Body of pancreas (tissue), 4 donors: ENCODE data around the gene FOXO6. TPM values are rescaled to one million over a fixed set of nuclear protein-coding genes. Genes with fewer than 3 reads are reported as not detected.

Experiments used
- ATAC-seq: fragments of 150-250 bp; one replicate; pipeline ENCODE4 v1.9.1; 2016
- DNase-seq, 4 donors: peaks; one replicate each; pipeline ENCODE4 v3.0.0-alpha.2; 2019
- H3K27ac ChIP-seq, 4 donors: fragments of 200-600 bp; sonication (generic); 1 replicate in 3 of 4; 2 replicates in 1 of 4; pipeline versions ENCODE4 v1.5.1 to v1.6.1; 2016 to 2019; ENCODE audit warnings: mild to moderate bottlenecking in 1 of 4, mixed read lengths in 1 of 4, moderate library complexity in 1 of 4
- H3K27me3 ChIP-seq, 2 donors: fragments of 200-600 bp; sonication (generic); one replicate each; pipeline ENCODE4 v1.6.0; 2016; ENCODE audit warnings: mild to moderate bottlenecking in 1 of 2
- H3K36me3 ChIP-seq, 2 donors: fragments of 200-600 bp; sonication (generic); replicated peaks in 1 of 2; 2 replicates each; pipeline ENCODE4 v1.5.1; 2016; ENCODE audit warnings: low read depth in 2 of 2; ENCODE audit not compliant: insufficient read depth in 1 of 2
- H3K4me1 ChIP-seq: fragments of 200-600 bp; sonication (generic); one replicate; pipeline ENCODE4 v1.6.0; 2016
- H3K4me3 ChIP-seq, 2 donors: fragments of 200-600 bp; sonication (generic); 1 replicate in 1 of 2; 2 replicates in 1 of 2; pipeline ENCODE4 v1.5.1; 2016 to 2019
- H3K9me3 ChIP-seq, 3 donors: fragments of 200-600 bp; sonication (generic); 1 replicate in 2 of 3; 2 replicates in 1 of 3; pipeline ENCODE4 v1.5.1; 2016
- POLR2A ChIP-seq, 3 donors: fragments of 450-650 bp; IDR thresholded peaks; one replicate each; pipeline ENCODE4 v1.6.1; 2016; ENCODE audit warnings: antibody characterized with exemption in 3 of 3, mild to moderate bottlenecking in 2 of 3
- WGBS, 2 donors: methylation state at CpG; one replicate each; pipeline ENCODE4 v1.1.5; 2017; 5-methylcytosine and 5-hydroxymethylcytosine counted together
- intact Hi-C: fragments of 100-400 bp; cut with DNase I; formaldehyde crosslinking; loops from one replicate; pipeline ENCODE4 v1.15.1; 2023
- total RNA-seq, 2 donors: library from RNA; depleted of rRNA; stranded (reverse); fragments of >200 nt; gene quantifications; one replicate each; pipeline ENCODE4 v1.1.0, GENCODE V29; 2016
- TF ChIP-seq, protein P1 (sequence below), 7 experiments: fragments of 450-650 bp in 4 of 7; fragments of 200-600 bp in 3 of 7; sonication (generic) in 3 of 7; IDR thresholded peaks; one replicate each; pipeline ENCODE4 v1.5.1; 2016 to 2019; ENCODE audit warnings: antibody characterized with exemption in 7 of 7

Gene FOXO6
- total RNA-seq, 2 donors from 2014 or later, result 1.0 to 2.3 TPM

DNA sequence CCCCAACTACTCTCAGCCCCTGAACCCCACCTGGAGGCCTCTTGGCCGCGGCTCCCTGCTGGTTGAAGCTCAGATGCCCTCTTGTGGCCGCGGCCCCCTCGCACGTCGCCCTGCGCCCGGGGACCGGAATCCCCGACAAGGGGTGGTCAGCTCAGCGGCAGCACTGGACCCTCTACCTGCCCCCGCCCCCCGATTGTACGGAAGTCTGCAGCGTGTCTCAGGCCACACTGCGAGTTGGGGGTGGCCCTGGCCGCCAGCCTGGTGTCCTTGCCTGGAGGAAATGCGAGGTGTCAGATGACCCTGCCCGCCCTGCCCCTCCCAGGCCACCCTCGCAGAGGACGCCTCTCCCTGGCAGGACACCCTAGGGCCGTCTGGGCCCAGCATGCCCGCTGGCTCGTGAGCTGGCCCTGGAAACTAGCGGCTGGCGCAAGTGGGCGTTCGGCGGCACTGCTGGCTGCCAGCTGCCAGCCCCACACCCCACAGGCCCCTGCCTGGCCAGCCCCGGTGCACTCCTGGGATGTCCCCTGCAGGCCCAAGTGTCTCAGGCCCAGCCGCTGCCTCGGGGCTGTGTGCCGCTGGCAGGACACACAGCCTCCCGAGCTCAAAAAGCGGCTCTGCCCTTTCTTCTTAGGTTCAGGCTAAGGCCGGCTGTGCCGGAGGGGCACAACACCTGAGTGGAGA, 62.4 kb downstream of the FOXO6 start:
- Histone ChIP-seq H3K9me3 (no peaks in the 10 kb centered on the region), H3K27me3 (no peaks in the 10 kb centered on the region), H3K4me3 (no peak overlapping the region), H3K27ac (no peak overlapping the region), H3K36me3 (no peaks in the 10 kb centered on the region), H3K4me1 (peaks cover 16% of the 10 kb centered on the region)
- TF ChIP-seq POLR2A (IDR thresholded peaks at IDR 0.05), result no peak
- TF ChIP-seq, protein P1, sequence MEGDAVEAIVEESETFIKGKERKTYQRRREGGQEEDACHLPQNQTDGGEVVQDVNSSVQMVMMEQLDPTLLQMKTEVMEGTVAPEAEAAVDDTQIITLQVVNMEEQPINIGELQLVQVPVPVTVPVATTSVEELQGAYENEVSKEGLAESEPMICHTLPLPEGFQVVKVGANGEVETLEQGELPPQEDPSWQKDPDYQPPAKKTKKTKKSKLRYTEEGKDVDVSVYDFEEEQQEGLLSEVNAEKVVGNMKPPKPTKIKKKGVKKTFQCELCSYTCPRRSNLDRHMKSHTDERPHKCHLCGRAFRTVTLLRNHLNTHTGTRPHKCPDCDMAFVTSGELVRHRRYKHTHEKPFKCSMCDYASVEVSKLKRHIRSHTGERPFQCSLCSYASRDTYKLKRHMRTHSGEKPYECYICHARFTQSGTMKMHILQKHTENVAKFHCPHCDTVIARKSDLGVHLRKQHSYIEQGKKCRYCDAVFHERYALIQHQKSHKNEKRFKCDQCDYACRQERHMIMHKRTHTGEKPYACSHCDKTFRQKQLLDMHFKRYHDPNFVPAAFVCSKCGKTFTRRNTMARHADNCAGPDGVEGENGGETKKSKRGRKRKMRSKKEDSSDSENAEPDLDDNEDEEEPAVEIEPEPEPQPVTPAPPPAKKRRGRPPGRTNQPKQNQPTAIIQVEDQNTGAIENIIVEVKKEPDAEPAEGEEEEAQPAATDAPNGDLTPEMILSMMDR (IDR thresholded peaks at IDR 0.05), result peak in 4 of 7 experiments; percentile 25 to 48 (median 32)
- peak in 3 of 4 donors; percentile 29 to 51 (median 40) for DNase-seq
- no peak for ATAC-seq
- 58 to 100% methylated on average over 2 to 35 of the region's 38 CpGs for WGBS, 2 donors
- intact Hi-C loops, result no loop called here

DNA sequence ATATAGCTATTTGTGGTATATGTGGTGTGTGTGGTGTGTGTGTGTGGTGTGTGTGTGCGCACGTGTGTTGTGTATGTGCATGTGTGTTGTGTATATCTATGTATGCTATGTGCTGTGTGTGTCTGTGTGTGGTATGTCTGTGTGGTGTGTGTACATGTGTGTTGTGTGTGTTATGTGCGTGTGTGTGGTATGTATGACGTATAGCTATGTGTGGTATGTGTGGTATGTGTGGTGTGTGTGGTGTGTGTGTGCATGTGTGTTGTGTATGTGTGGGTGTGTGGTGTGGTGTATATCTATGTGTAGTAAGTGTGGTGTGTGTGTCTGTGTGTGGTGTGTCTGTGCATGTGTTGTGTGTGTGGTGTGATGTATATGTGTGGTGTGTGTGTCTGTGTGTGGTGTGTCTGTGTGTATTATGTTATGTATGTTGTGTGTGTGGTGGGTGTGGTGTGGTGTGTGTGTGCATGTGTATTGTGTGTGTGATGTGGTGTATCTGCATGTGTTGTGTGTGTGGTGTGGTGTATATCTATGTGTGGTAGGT, 63.4 kb downstream of the FOXO6 start:
- Histone ChIP-seq H3K9me3 (no peaks in the 10 kb centered on the region), H3K36me3 (no peaks in the 10 kb centered on the region), H3K4me3 (no peak overlapping the region), H3K27me3 (no peaks in the 10 kb centered on the region), H3K4me1 (peaks cover 9% of the 10 kb centered on the region), H3K27ac (no peak overlapping the region)
- ATAC-seq, result no peak
- intact Hi-C loops, result no loop called here
- TF ChIP-seq, protein P1 (IDR thresholded peaks at IDR 0.05), result no peak
- TF ChIP-seq POLR2A (IDR thresholded peaks at IDR 0.05), result no peak
- WGBS, 2 donors, result 78 to 86% methylated on average over 4 of the region's 4 CpGs
- no peak for DNase-seq

DNA sequence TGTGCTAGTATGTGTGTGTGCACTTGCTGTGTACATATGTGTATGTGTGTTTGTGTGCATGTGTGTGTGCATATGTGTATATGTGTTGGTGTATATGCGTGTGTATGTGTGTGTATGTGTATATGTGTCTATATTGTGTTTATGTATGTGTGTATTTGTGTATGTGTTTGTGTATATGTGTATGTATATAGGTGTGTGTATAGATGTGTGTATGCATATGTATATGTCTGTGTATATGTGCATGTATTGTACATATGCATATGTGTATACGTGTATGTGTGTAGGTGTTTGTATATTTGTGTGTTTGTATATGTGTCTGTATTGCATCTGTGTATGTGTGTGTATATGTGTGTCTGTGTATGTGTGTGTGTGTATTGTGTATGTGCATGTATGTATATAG, 64.1 kb downstream of the FOXO6 start:
- Histone ChIP-seq H3K4me1 (peaks cover 9% of the 10 kb centered on the region), H3K36me3 (no peaks in the 10 kb centered on the region), H3K27ac (no peak overlapping the region), H3K4me3 (no peak overlapping the region), H3K9me3 (no peaks in the 10 kb centered on the region), H3K27me3 (no peaks in the 10 kb centered on the region)
- DNase-seq, result no peak
- intact Hi-C loops, result no loop called here
- ATAC-seq, result no peak
- TF ChIP-seq POLR2A (IDR thresholded peaks at IDR 0.05), result no peak
- TF ChIP-seq, protein P1 (IDR thresholded peaks at IDR 0.05), result peak in 1 of 7 experiments; percentile 11
- WGBS, 2 donors, result 88 to 93% methylated on average over 2 of the region's 2 CpGs

DNA sequence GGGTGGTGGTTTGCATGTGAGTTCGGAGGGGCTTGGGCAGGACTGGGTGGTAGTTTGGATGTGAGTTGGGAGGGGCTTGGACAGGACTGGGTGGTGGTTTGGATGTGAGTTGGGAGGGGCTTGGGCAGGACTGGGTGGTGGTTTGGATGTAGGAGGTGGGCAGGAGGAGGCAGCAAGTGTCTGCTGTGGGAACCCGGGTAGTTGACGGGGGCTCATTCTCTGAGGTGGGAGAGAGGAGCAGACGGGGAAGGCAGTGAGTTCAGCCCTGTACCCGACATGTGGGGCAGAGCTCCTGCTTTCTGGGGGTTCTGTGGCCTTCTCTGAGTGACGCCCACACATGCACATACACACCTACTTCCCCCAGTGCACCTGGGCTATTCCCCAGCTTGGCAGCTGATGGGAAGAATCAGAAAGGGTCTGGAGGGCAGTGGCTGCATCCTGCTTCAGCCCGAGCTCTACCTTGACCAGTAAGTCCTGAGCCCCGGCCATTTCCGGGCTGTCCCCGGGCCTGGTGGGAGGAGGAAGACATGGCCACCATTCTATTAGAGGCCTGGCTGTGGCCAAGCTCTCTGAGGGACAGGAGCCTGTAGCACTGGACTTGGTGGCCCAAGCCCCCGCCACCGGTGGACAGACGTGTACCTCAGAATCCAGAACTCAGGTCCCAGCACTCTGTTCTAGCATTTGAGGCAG, 65.1 kb downstream of the FOXO6 start:
- Histone ChIP-seq H3K4me1 (peaks cover 10% of the 10 kb centered on the region), H3K27me3 (no peaks in the 10 kb centered on the region), H3K36me3 (no peaks in the 10 kb centered on the region), H3K9me3 (no peaks in the 10 kb centered on the region), H3K27ac (no peak overlapping the region), H3K4me3 (no peak overlapping the region)
- intact Hi-C loops, result no loop called here
- DNase-seq (no peak), ATAC-seq (no peak)
- no peak for TF ChIP-seq POLR2A (IDR thresholded peaks at IDR 0.05)
- TF ChIP-seq, protein P1 (IDR thresholded peaks at IDR 0.05), result no peak
- WGBS, 2 donors, result 73 to 84% methylated on average over 6 to 13 of the region's 13 CpGs
